HG03095 (cell line): ENCODE data around the gene GALNT9.
"Not testable (repeated sequence)": the region's sequence is repeated elsewhere in the genome, so short reads cannot be mapped to it uniquely, and the experiment has no call there.

Experiments
- ATAC-seq: cut with Tn5 transposase; IDR thresholded peaks from one replicate; pipeline ENCODE4 v1.9.1; 2021; ENCODE audit warnings: moderate library complexity; ENCODE audit not compliant: unreplicated experiment

Gene GALNT9

GRCh38 chr12:132358241-132359225 lies 29.1 kb upstream of the GALNT9 start:
- ATAC-seq = not testable (repeated sequence)

GRCh38 chr12:132357623-132358186 lies 28.3 kb upstream of the GALNT9 start:
- no peak for ATAC-seq

- ATAC-seq = no peak
These were observed 27.6 kb upstream of the GALNT9 start for GRCh38 chr12:132356691-132357622.

- ATAC-seq = no peak
These were observed 26.6 kb upstream of the GALNT9 start for GRCh38 chr12:132355742-132356681.

GRCh38 chr12:132354982-132355680 lies 25.7 kb upstream of the GALNT9 start:
- no peak for ATAC-seq

GRCh38 chr12:132354211-132354981 lies 25.0 kb upstream of the GALNT9 start:
- no peak for ATAC-seq

DNA sequence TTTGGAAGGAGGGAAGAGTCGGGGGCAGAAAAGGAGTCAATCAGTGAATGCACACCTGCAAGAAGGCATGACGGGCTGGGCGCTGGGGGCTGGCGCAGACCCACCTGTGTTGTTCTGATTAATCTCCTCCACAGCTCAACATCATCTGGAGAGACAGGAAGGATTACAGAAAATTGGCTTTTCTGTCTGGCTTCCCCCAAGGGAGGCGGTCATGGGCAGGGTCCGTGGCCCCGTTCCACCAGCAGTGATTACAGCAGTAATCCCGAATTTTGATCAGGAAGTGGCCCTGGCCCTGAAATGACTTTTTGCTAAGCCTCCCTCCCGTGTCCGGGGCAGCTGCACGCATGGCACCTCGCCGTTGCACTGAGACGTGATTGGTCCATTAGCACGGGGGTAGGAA lies 24.4 kb upstream of the GALNT9 start:
- ATAC-seq = no peak

GRCh38 chr12:132352896-132353800 lies 23.8 kb upstream of the GALNT9 start:
- no peak for ATAC-seq

DNA sequence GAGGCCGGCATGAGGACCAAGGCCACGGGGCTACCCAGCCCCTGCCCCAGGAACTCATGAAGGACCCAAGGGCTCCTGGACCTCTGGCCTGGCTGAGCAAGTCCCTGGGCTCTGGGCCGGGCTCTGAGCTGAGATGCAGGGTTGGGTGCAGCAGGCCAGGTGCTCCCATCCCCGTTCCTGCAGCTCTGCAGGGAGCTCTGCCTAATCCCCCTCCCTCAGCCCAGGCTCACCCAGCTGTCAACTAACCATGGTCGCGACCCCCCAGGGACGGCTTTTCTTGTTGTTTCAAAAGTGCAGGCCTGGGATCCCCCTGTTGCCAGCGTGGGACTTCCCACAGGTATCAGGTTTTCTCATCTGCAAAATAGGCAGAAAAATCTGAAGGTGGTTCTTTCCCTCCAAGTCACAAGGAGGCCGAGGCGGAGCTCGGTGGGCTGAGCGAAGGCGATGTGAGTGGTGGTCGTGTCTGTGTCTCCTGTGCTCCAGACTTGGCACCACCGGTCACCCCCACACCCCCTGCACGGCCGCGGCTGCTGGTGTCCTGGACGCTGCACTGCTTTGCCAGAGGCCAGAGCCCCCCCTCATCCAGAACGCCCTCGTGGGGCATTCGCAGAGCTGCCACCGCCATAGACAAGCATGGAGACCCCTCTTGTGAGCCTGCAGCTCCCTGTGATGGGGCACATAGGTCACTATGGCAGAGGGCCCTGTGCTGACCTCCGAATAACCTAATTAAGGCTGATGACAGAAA lies 22.5 kb upstream of the GALNT9 start:
- no peak for ATAC-seq

- ATAC-seq = no peak
These were observed 20.2 kb upstream of the GALNT9 start for GRCh38 chr12:132349501-132350131.

DNA sequence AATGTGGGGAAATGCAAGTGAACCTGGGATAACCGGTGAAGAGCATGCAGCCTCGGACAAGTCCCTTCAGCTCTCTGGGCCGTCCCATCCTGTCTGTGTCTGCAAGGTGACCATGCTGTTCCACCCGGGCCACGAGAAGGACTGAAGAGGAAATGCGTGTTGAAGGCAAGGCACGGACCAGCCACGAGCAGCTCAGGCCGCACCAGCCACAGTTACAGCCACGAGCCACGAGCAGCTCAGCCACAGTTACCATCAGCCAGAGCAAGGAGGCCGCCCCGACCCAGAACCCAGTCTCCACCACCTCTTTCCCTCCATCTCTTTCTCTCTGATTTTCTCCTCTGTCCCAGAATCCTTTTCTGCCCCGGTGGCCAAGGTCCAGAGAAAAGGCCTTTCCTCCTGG lies 18.8 kb upstream of the GALNT9 start:
- ATAC-seq = no peak

GRCh38 chr12:132347176-132347855 lies 17.9 kb upstream of the GALNT9 start:
- no peak for ATAC-seq

DNA sequence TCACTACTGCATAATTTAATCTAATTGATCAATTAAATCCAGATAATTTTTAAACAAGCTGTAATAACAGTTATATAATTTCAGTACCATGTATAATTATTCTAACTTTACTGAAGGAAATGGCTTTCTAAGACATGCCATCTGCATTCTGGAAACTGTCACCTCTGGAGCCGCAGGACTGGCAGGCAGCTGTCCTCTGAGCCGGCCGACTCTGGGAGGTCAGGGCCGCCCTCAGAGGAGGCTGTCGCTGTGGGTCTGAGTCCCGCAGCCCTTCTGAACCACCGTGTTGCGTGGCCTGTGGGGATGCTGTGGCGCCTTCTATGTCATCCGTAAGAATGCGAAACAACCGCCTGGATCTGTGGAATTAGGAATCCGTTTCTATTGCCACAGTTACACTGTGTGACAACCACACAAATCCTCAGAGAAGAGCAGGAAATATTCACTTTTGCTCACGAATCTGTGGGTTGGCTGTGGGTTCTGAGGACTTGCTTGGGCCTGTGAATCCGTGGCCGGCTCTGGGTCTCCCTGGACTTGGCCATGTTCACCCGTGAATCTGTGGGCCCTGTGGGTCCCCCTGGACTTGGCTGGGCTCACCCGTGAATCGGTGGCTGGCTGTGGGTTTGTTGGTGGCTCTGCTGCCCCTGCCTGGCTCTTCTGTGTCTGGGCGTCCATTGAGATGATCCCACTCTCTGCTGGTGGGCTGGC lies 17.2 kb upstream of the GALNT9 start:
- ATAC-seq = no peak

- ATAC-seq = no peak
These were observed 16.3 kb upstream of the GALNT9 start for GRCh38 chr12:132345561-132346200.

DNA sequence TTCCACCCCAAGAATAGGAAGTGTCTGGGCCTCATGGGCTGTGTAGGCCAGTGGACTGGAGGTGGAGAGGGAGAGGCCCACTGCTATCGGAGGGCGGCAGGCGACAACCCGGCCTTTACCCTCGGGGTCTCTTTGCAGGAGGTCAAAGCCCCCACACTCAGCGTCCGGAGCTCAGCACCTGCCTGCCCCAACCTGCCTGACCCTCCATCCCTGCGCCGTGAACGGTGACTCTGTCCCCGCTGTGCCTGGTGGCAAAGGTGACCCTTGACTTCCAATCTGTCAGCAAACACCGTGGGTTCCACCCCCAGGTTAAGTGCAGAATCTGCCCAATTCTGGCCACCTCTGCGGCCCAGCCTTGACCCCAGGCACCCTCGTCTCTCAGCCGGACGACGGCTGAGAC lies 15.7 kb upstream of the GALNT9 start:
- ATAC-seq = no peak
